ENCODE measurements around the gene TET2.

TET2 gene

GRCh38 chr4:105137121-105137875 is 9.4 kb upstream of the TET2 start:
- no peak for TF ChIP-seq POLR2A (IDR thresholded peaks at IDR 0.05; ENCODE audit: low read depth, low read length)
- no peak for TF ChIP-seq TAF1 (IDR thresholded peaks at IDR 0.05; ENCODE audit: low read depth, low read length)
- no peak for TF ChIP-seq POLR2AphosphoS5 (IDR thresholded peaks at IDR 0.05; ENCODE audit: low read depth, low read length)
- TF ChIP-seq SPI1 (IDR thresholded peaks at IDR 0.05; ENCODE audit: low read depth, low read length), result no peak
- no peak for TF ChIP-seq PAX5 (IDR thresholded peaks at IDR 0.05; ENCODE audit: insufficient read depth, low read length, severe bottlenecking)
- TF ChIP-seq POU2F2 (IDR thresholded peaks at IDR 0.05; ENCODE audit: low read depth, low read length), result no peak
- DNase-seq (ENCODE audit: insufficient read length, low spot score) (no peak), FAIRE-seq (no peak)

- DNase-seq (ENCODE audit: insufficient read length, low spot score) (no peak), FAIRE-seq (no peak)
- TF ChIP-seq SPI1 (IDR thresholded peaks at IDR 0.05; ENCODE audit: low read depth, low read length) (no peak), POLR2AphosphoS5 (IDR thresholded peaks at IDR 0.05; ENCODE audit: low read depth, low read length) (no peak), POU2F2 (IDR thresholded peaks at IDR 0.05; ENCODE audit: low read depth, low read length) (no peak), PAX5 (IDR thresholded peaks at IDR 0.05; ENCODE audit: insufficient read depth, low read length, severe bottlenecking) (no peak), POLR2A (IDR thresholded peaks at IDR 0.05; ENCODE audit: low read depth, low read length) (no peak), TAF1 (IDR thresholded peaks at IDR 0.05; ENCODE audit: low read depth, low read length) (no peak)
Measured at GRCh38 chr4:105139646-105140045, 7.0 kb upstream of the TET2 start.

GRCh38 chr4:105140684-105141490 is 5.8 kb upstream of the TET2 start:
- TF ChIP-seq PAX5 (IDR thresholded peaks at IDR 0.05; ENCODE audit: insufficient read depth, low read length, severe bottlenecking), result no peak
- TF ChIP-seq POLR2AphosphoS5 (IDR thresholded peaks at IDR 0.05; ENCODE audit: low read depth, low read length), result no peak
- no peak for TF ChIP-seq SPI1 (IDR thresholded peaks at IDR 0.05; ENCODE audit: low read depth, low read length)
- no peak for TF ChIP-seq POU2F2 (IDR thresholded peaks at IDR 0.05; ENCODE audit: low read depth, low read length)
- no peak for TF ChIP-seq POLR2A (IDR thresholded peaks at IDR 0.05; ENCODE audit: low read depth, low read length)
- no peak for TF ChIP-seq TAF1 (IDR thresholded peaks at IDR 0.05; ENCODE audit: low read depth, low read length)
- no peak for DNase-seq (ENCODE audit: insufficient read length, low spot score)
- FAIRE-seq, result peak; percentile 71

GRCh38 chr4:105145156-105145902 is 1.3 kb upstream of the TET2 start:
- FAIRE-seq (peak; percentile 74), DNase-seq (ENCODE audit: insufficient read length, low spot score) (no peak)
- TF ChIP-seq SPI1 (IDR thresholded peaks at IDR 0.05; ENCODE audit: low read depth, low read length) (peak; percentile 57), TAF1 (IDR thresholded peaks at IDR 0.05; ENCODE audit: low read depth, low read length) (no peak)

- FAIRE-seq, result no peak
- DNase-seq (ENCODE audit: insufficient read length, low spot score), result no peak
- peak; percentile 58; the same call in 1 of the 2 replicates for TF ChIP-seq POLR2AphosphoS5 (IDR thresholded peaks at IDR 0.05; ENCODE audit: low read depth, low read length)
- no peak for TF ChIP-seq TAF1 (IDR thresholded peaks at IDR 0.05; ENCODE audit: low read depth, low read length)
- no peak for TF ChIP-seq SPI1 (IDR thresholded peaks at IDR 0.05; ENCODE audit: low read depth, low read length)
- TF ChIP-seq POLR2A (IDR thresholded peaks at IDR 0.05; ENCODE audit: low read depth, low read length), result no peak
- no peak; the same call in 1 of the 2 replicates for TF ChIP-seq POU2F2 (IDR thresholded peaks at IDR 0.05; ENCODE audit: low read depth, low read length)
- TF ChIP-seq PAX5 (IDR thresholded peaks at IDR 0.05; ENCODE audit: insufficient read depth, low read length, severe bottlenecking), result no peak
Measured at GRCh38 chr4:105145903-105146275, 787 bp upstream of the TET2 start.

- DNase-seq (ENCODE audit: insufficient read length, low spot score), result no peak
- no peak for FAIRE-seq
- TF ChIP-seq POLR2AphosphoS5 (IDR thresholded peaks at IDR 0.05; ENCODE audit: low read depth, low read length) (no peak), PAX5 (IDR thresholded peaks at IDR 0.05; ENCODE audit: insufficient read depth, low read length, severe bottlenecking) (no peak), TAF1 (IDR thresholded peaks at IDR 0.05; ENCODE audit: low read depth, low read length) (no peak)
Measured at GRCh38 chr4:105147016-105147552, 408 bp downstream of the TET2 start.

- FAIRE-seq, result peak; percentile 35
- no peak for DNase-seq (ENCODE audit: insufficient read length, low spot score)
- no peak for TF ChIP-seq SPI1 (IDR thresholded peaks at IDR 0.05; ENCODE audit: low read depth, low read length)
- no peak for TF ChIP-seq POU2F2 (IDR thresholded peaks at IDR 0.05; ENCODE audit: low read depth, low read length)
- no peak for TF ChIP-seq POLR2A (IDR thresholded peaks at IDR 0.05; ENCODE audit: low read depth, low read length)
- peak; percentile 61; the same call in 1 of the 2 replicates for TF ChIP-seq TAF1 (IDR thresholded peaks at IDR 0.05; ENCODE audit: low read depth, low read length)
- no peak for TF ChIP-seq POLR2AphosphoS5 (IDR thresholded peaks at IDR 0.05; ENCODE audit: low read depth, low read length)
- TF ChIP-seq PAX5 (IDR thresholded peaks at IDR 0.05; ENCODE audit: insufficient read depth, low read length, severe bottlenecking), result no peak
Measured at GRCh38 chr4:105147553-105148161, 981 bp downstream of the TET2 start.

GRCh38 chr4:105148356-105148755 is 1.7 kb downstream of the TET2 start:
- peak; percentile 56 for FAIRE-seq
- no peak for DNase-seq (ENCODE audit: insufficient read length, low spot score)
- no peak for TF ChIP-seq SPI1 (IDR thresholded peaks at IDR 0.05; ENCODE audit: low read depth, low read length)
- no peak for TF ChIP-seq POU2F2 (IDR thresholded peaks at IDR 0.05; ENCODE audit: low read depth, low read length)
- no peak for TF ChIP-seq PAX5 (IDR thresholded peaks at IDR 0.05; ENCODE audit: insufficient read depth, low read length, severe bottlenecking)
- TF ChIP-seq TAF1 (IDR thresholded peaks at IDR 0.05; ENCODE audit: low read depth, low read length), result no peak
- no peak for TF ChIP-seq POLR2AphosphoS5 (IDR thresholded peaks at IDR 0.05; ENCODE audit: low read depth, low read length)
- TF ChIP-seq POLR2A (IDR thresholded peaks at IDR 0.05; ENCODE audit: low read depth, low read length), result no peak

Data from GM12891 (cell line).